Bronchial epithelial cell (primary cell): Measurements from ENCODE around the gene ATXN10. TPM values are rescaled to one million over a fixed set of nuclear protein-coding genes. Genes with fewer than 3 reads are reported as not detected.
"Not testable (repeated sequence)": the region's sequence is repeated elsewhere in the genome, so short reads cannot be mapped to it uniquely, and the experiment has no call there.

Experiments used
- DNase-seq: peaks from one replicate; pipeline ENCODE4 v3.0.0-alpha.2; 2010; ENCODE audit warnings: low read depth
- FAIRE-seq: peaks from 2 replicates; lab custom pipeline; 2011; peaks lifted over from hg19 to GRCh38; lab: Jason Lieb, UNC
- H3K27me3 ChIP-seq: 2 replicates; pipeline ENCODE4 v1.5.1; 2011; ENCODE audit warnings: low read length; ENCODE audit not compliant: control insufficient read depth, insufficient read depth
- H3K36me3 ChIP-seq: 2 replicates; pipeline ENCODE4 v1.5.1; 2011; ENCODE audit warnings: low read length; ENCODE audit not compliant: control insufficient read depth, insufficient read depth
- H3K4me3 ChIP-seq: 2 replicates; pipeline ENCODE4 v1.5.1; 2011; ENCODE audit warnings: mild to moderate bottlenecking, low read depth, low read length, control low read depth
- total RNA-seq: library from RNA; depleted of rRNA; stranded (reverse); fragments of >200 nt; gene quantifications from 2 replicates; pipeline ENCODE4 v1.2.1, GENCODE V29; 2014
- TF ChIP-seq, protein P1 (sequence below): IDR thresholded peaks from 2 replicates; pipeline ENCODE4 v1.5.1; 2011; ENCODE audit warnings: mild to moderate bottlenecking, moderate library complexity, low read length, control low read depth, inconsistent platforms; ENCODE audit not compliant: insufficient read depth, severe bottlenecking

The ATXN10 gene
- total RNA-seq, 1 donor from 2014 or later = 81.9 TPM

DNA sequence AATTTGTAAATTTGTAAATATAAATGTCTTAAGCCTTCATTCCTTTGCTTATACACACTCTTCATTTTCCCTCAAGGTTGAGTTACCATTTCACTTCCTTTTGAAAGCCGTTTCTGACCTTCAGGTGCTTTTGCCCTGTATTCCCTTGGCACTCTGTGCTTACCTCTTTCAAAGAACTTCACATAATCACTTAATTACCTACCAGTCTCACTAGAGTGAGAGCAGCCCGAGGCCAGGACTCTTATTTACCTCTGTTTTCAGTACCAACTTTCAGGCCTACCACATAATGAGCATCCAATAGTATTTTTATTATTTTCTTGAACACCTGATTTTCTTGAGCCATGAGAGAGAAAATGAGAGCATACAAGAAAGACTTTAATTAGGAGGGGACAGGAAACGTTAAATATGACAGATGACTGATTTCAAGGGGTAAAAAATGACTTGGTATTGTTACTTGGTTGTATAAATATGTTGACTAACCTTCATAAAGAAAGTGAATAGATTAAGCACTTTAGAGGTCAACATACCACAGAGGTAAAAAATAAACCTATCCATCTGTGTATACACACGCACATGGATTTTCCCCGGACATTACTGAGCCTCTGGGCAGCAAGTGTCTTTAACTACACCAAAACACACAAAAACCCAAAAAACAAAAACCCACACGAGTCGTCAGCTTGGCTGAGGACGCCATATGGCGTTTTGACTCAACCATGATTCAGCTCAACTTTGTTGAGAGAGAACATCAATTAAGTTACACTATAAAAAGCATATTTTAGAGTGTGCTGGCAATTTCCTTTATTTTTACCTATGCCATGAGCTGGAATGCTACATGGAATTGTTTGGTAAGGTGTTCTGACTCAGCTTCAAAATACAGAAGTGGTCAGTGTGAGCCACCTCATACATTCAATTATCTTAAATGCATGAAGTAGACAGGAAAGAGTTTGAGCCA is 7.6 kb downstream of the ATXN10 start:
- no peaks in the 10 kb centered on the region for H3K36me3 ChIP-seq
- TF ChIP-seq, protein P1, sequence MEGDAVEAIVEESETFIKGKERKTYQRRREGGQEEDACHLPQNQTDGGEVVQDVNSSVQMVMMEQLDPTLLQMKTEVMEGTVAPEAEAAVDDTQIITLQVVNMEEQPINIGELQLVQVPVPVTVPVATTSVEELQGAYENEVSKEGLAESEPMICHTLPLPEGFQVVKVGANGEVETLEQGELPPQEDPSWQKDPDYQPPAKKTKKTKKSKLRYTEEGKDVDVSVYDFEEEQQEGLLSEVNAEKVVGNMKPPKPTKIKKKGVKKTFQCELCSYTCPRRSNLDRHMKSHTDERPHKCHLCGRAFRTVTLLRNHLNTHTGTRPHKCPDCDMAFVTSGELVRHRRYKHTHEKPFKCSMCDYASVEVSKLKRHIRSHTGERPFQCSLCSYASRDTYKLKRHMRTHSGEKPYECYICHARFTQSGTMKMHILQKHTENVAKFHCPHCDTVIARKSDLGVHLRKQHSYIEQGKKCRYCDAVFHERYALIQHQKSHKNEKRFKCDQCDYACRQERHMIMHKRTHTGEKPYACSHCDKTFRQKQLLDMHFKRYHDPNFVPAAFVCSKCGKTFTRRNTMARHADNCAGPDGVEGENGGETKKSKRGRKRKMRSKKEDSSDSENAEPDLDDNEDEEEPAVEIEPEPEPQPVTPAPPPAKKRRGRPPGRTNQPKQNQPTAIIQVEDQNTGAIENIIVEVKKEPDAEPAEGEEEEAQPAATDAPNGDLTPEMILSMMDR = no peak
- no peak overlapping the region for H3K4me3 ChIP-seq
- FAIRE-seq (no peak), DNase-seq (peak; percentile 71)
- H3K27me3 ChIP-seq = no peaks in the 10 kb centered on the region

DNA sequence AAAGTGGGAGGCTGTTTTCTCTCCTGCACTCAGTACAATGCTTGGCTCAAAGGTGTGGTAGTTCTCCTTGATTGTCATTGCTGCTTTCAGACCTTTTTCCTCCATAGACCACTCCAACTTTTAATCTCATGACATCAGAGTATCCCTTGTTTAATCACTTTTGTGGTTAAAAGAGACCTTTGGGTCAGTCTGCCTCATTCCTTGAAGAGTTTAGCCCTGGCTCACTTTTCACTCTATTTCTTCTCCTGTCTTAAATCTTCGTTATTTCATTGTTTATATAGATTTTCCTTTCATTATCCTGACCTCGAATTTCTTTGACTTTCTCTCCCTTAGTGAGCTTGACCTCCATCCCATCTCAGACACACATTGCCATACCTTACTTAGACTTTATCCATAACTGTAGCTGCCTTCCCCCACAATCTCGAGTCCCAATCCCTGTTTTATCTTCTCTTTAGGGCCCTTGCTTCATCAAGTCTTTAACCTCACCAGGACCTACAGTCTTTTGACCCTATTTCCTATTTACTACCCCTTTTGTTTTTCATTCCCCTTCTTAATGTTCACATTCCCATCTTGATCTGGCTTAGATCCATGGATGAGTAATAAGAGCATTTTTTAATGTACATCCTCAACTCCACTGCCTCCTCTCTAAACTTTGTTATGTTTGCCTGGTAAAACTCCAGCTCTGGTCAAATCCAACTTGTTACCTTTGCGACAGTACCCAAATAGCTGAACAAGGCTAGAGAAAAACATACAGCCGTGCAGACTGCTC is 9.5 kb downstream of the ATXN10 start:
- H3K27me3 ChIP-seq = no peaks in the 10 kb centered on the region
- no peak for DNase-seq
- TF ChIP-seq, protein P1 = no peak
- no peak overlapping the region for H3K4me3 ChIP-seq
- no peak for FAIRE-seq
- no peaks in the 10 kb centered on the region for H3K36me3 ChIP-seq

- no peak for DNase-seq
- no peaks in the 10 kb centered on the region for H3K27me3 ChIP-seq
- no peaks in the 10 kb centered on the region for H3K36me3 ChIP-seq
- TF ChIP-seq, protein P1 = no peak
- FAIRE-seq = no peak
- H3K4me3 ChIP-seq = no peak overlapping the region
Measured at GRCh38 chr22:45682064-45682463, 10.4 kb downstream of the ATXN10 start.

DNA sequence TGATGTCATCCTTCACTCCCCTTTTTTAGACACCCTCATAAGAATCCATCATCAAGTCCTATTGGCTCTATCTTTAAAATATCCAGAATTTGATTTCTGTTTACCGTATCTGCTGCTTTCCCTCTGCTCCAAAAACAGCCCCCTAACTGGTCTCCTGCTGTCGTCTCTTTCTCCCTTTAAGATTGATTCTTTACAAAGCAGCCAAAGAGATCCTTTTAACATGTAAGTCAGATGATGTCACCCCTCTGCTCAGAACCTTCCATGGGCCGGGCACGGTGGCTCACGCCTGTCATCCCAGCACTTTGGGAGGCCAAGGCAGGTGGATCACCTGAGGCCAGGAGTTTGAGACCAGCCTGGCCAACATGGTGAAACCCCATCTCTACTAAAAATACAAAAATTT is 11.1 kb downstream of the ATXN10 start:
- not testable (repeated sequence) for FAIRE-seq, DNase-seq

DNA sequence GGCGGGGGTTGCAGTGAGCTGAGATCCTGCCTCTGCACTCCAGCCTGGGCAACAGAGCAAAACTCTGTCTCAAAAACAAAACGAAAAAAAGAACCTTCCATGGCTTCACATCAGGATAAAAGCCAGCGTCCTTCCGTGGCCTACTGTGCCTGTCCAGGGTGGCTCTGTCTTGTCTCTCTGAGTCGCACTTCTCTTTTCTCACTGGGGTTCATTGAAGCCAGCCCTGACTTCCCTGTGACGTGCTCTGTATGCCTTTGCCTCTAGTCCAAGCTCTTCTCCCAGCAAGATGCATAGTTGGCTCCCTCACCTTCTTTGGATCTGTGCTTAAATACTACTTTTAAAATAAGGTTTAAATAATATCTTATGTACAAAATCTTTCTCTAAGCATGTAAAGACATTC is 11.6 kb downstream of the ATXN10 start:
- no peaks in the 10 kb centered on the region for H3K36me3 ChIP-seq
- TF ChIP-seq, protein P1 = no peak
- H3K4me3 ChIP-seq = no peak overlapping the region
- FAIRE-seq = no peak
- no peak for DNase-seq
- H3K27me3 ChIP-seq = no peaks in the 10 kb centered on the region

More for the DNA sequence above, 11.1 kb downstream of the ATXN10 start:
- not testable (repeated sequence) for H3K27me3 ChIP-seq, H3K4me3 ChIP-seq, H3K36me3 ChIP-seq

GRCh38 chr22:45683680-45684079 is 12.0 kb downstream of the ATXN10 start:
- Histone ChIP-seq H3K27me3 (no peaks in the 10 kb centered on the region), H3K36me3 (no peaks in the 10 kb centered on the region), H3K4me3 (no peak overlapping the region)
- TF ChIP-seq, protein P1 = no peak
- DNase-seq (no peak), FAIRE-seq (no peak)
